Measurements from ENCODE around the gene DNMT1.

Gene DNMT1

DNA sequence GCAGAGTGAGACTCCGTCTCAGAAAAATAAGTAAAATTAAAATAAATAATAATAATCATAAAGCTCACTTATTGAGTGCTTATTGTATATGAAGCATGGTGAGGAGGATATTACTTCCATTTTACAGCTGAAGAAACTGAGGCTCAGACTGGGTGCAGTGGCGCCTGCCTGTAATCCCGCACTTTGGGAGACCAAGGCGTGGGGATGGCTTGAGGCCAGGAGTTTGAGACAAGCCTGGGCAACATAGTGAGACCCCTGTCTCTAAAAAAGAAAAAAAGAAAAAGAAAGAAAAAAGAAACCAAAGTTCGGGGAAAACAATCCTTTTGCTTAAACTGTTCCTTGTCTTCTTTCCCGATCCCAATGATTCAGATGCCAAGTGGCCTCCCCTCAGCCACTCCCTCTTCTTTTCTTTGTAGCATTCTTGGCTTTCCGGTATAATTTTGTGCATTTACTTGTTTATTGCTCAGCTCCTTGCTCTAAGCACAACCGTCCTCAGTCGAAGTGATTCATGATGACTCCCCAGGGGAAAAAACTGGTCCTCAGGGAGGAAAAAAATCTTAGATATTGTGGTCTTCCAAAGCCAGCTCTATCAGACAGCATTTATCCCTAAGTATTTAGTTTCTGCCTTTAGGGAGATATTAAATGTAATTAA lies 74.1 kb downstream of the DNMT1 start (continued):
- TF ChIP-seq PATZ1 (CRISPR knock-in tag; IDR thresholded peaks at IDR 0.05; ENCODE audit: borderline replicate concordance) (no peak), CSDC2 (CRISPR knock-in tag; IDR thresholded peaks at IDR 0.05) (no peak), ISL1 (CRISPR knock-in tag; IDR thresholded peaks at IDR 0.05) (no peak), OSR1 (CRISPR knock-in tag; IDR thresholded peaks at IDR 0.05) (no peak)

GRCh38 chr19:10118960-10119359 lies 75.8 kb downstream of the DNMT1 start:
- TF ChIP-seq ZFP30 (CRISPR knock-in tag; IDR thresholded peaks at IDR 0.05) (no peak), TOX (CRISPR knock-in tag; IDR thresholded peaks at IDR 0.05; ENCODE audit: borderline replicate concordance) (no peak), ZFP3 (CRISPR knock-in tag; IDR thresholded peaks at IDR 0.05) (no peak), PATZ1 (CRISPR knock-in tag; IDR thresholded peaks at IDR 0.05; ENCODE audit: borderline replicate concordance) (no peak), BACH2 (CRISPR knock-in tag; IDR thresholded peaks at IDR 0.05; ENCODE audit: borderline replicate concordance) (no peak), ZNF70 (CRISPR knock-in tag; IDR thresholded peaks at IDR 0.05) (no peak), GLIS3 (CRISPR knock-in tag; IDR thresholded peaks at IDR 0.05) (no peak), TCF4 (CRISPR knock-in tag; IDR thresholded peaks at IDR 0.05; ENCODE audit: borderline replicate concordance) (no peak)
- TF ChIP-seq, protein P1, sequence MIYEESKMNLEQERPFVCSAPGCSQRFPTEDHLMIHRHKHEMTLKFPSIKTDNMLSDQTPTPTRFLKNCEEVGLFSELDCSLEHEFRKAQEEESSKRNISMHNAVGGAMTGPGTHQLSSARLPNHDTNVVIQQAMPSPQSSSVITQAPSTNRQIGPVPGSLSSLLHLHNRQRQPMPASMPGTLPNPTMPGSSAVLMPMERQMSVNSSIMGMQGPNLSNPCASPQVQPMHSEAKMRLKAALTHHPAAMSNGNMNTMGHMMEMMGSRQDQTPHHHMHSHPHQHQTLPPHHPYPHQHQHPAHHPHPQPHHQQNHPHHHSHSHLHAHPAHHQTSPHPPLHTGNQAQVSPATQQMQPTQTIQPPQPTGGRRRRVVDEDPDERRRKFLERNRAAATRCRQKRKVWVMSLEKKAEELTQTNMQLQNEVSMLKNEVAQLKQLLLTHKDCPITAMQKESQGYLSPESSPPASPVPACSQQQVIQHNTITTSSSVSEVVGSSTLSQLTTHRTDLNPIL (CRISPR knock-in tag; IDR thresholded peaks at IDR 0.05; ENCODE audit: low read depth) = no peak
- no peak for ATAC-seq

DNA sequence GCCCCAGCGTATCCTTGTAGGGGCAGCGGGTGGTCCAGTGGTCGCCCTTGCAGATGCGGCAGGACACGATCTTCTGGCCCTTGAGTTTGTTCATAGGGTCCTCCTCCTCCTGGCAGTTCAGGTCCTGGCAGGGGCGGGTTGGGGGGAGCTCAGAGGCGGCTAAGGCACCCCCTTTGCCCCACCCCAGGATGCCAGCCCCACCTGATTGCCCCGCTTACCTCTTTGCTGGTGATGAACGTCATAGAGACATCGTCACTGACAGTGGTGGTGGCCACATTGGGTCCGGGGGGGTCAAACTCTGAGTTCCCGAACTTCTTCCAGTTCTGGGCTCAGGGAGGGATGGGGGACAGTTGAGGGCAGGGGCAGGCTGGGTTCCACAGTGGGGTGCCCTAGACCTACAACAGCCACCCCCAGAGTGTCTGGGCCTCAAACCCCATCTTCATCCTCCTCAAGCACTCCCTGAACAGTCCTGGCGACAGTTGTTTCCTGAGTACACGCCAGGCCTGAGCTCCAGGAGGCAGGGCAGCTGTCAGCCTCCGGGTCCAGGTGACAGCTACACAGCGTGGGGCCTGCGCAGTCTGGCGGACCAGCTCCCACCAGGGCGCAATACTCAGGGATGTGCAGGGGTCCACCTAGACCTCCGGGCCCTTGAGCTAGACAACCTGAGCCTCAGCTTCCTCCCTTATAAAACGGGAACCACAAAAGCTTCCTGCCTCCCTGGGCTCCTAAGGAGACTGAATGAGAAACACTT lies 77.7 kb downstream of the DNMT1 start:
- TF ChIP-seq ISL1 (CRISPR knock-in tag; IDR thresholded peaks at IDR 0.05) (no peak), ESRRG (CRISPR knock-in tag; IDR thresholded peaks at IDR 0.05) (no peak), TCF4 (CRISPR knock-in tag; IDR thresholded peaks at IDR 0.05; ENCODE audit: borderline replicate concordance) (no peak), ZNF70 (CRISPR knock-in tag; IDR thresholded peaks at IDR 0.05) (no peak), PPARA (CRISPR knock-in tag; IDR thresholded peaks at IDR 0.05; ENCODE audit: borderline replicate concordance) (no peak), ZC3H10 (CRISPR knock-in tag; IDR thresholded peaks at IDR 0.05) (no peak), SNAI2 (CRISPR knock-in tag; IDR thresholded peaks at IDR 0.05) (no peak)
- no peak for ATAC-seq

GRCh38 chr19:10116085-10116865 lies 78.5 kb downstream of the DNMT1 start:
- TF ChIP-seq ISL1 (CRISPR knock-in tag; IDR thresholded peaks at IDR 0.05) (no peak), BACH2 (CRISPR knock-in tag; IDR thresholded peaks at IDR 0.05; ENCODE audit: borderline replicate concordance) (no peak), RARB (CRISPR knock-in tag; IDR thresholded peaks at IDR 0.05) (no peak), ESRRG (CRISPR knock-in tag; IDR thresholded peaks at IDR 0.05) (no peak), ARNTL (CRISPR knock-in tag; IDR thresholded peaks at IDR 0.05; ENCODE audit: borderline replicate concordance, low read depth) (no peak), PATZ1 (CRISPR knock-in tag; IDR thresholded peaks at IDR 0.05; ENCODE audit: borderline replicate concordance) (no peak), PPARA (CRISPR knock-in tag; IDR thresholded peaks at IDR 0.05; ENCODE audit: borderline replicate concordance) (no peak), TCF4 (CRISPR knock-in tag; IDR thresholded peaks at IDR 0.05; ENCODE audit: borderline replicate concordance) (no peak), OSR1 (CRISPR knock-in tag; IDR thresholded peaks at IDR 0.05) (no peak)
- TF ChIP-seq, protein P1 (CRISPR knock-in tag; IDR thresholded peaks at IDR 0.05; ENCODE audit: low read depth) = no peak

More at GRCh38 chr19:10116085-10116865, 78.5 kb downstream of the DNMT1 start:
- no peak for ATAC-seq

All from SK-N-SH treated with all-trans-retinoic acid at 6 μM for 48 hours (cell line).